K562 (cell line): ENCODE data around the gene MYBPHL. TPM values are rescaled to one million over a fixed set of nuclear protein-coding genes. Genes with fewer than 3 reads are reported as not detected.

Experiments used
- ADNP ChIP-seq: fragments of 200-800 bp; sonication (Bioruptor generic); IDR thresholded peaks from 2 replicates; pipeline ENCODE4 v1.6.1; 2016; ENCODE audit warnings: missing genetic modification characterization, missing compliant biosample characterization
- BRF1 ChIP-seq: IDR thresholded peaks from 3 replicates; pipeline ENCODE4 v1.6.1; 2011; ENCODE audit warnings: borderline replicate concordance, mild to moderate bottlenecking; ENCODE audit not compliant: insufficient read length; ENCODE audit errors: extremely low read depth
- CBX8 ChIP-seq: fragments of 200-600 bp; sonication (generic); IDR thresholded peaks from 2 replicates; pipeline ENCODE4 v1.6.1; 2012; ENCODE audit warnings: borderline replicate concordance, mixed run types, low read depth, mild to moderate bottlenecking, moderate library complexity, mixed read lengths, low read length, control low read depth, inconsistent platforms; ENCODE audit not compliant: poor library complexity, severe bottlenecking; ENCODE audit errors: extremely low read depth
- CCAR2 ChIP-seq: fragments of 200-400 bp; formaldehyde crosslinking; IDR thresholded peaks from 2 replicates; pipeline ENCODE4 v1.6.1; 2017; ENCODE audit warnings: mild to moderate bottlenecking, low read depth, low read length
- CHD1 ChIP-seq: fragments of 200-600 bp; sonication (generic); IDR thresholded peaks from one replicate; pipeline ENCODE4 v1.6.1; 2012; ENCODE audit warnings: mild to moderate bottlenecking, moderate library complexity, low read length, inconsistent platforms
- E4F1 ChIP-seq: fragments of 250-450 bp; sonication (Bioruptor Pico); IDR thresholded peaks from 2 replicates; pipeline ENCODE4 v1.5.0; 2021; ENCODE audit warnings: mild to moderate bottlenecking, borderline replicate concordance
- EWSR1 ChIP-seq: fragments of 450-650 bp; IDR thresholded peaks from 2 replicates; pipeline ENCODE4 v1.6.1; 2018; ENCODE audit warnings: borderline replicate concordance, mild to moderate bottlenecking, low read depth, moderate library complexity; ENCODE audit not compliant: partially characterized antibody
- ILF3 ChIP-seq: fragments of 450-650 bp; IDR thresholded peaks from 2 replicates; pipeline ENCODE4 v1.6.1; 2018; ENCODE audit warnings: antibody characterized with exemption, mild to moderate bottlenecking, moderate library complexity, borderline replicate concordance
- KDM5B ChIP-seq: fragments of 200-600 bp; sonication (generic); IDR thresholded peaks from 2 replicates; pipeline ENCODE4 v1.6.1; 2012; ENCODE audit warnings: low read depth, mild to moderate bottlenecking, moderate library complexity, low read length, control low read depth, inconsistent platforms; ENCODE audit not compliant: insufficient replicate concordance
- MBD1 ChIP-seq: fragments of 250-450 bp; sonication (Bioruptor Pico); IDR thresholded peaks from 2 replicates; pipeline ENCODE4 v1.8.0; 2022; ENCODE audit warnings: inconsistent platforms
- MTF1 ChIP-seq: fragments of 250-450 bp; sonication (Bioruptor Pico); IDR thresholded peaks from 2 replicates; pipeline ENCODE4 v1.9.0; 2021; ENCODE audit warnings: moderate library complexity, mild to moderate bottlenecking, inconsistent platforms, borderline replicate concordance
- PYGO2 ChIP-seq: fragments of 450-650 bp; IDR thresholded peaks from 2 replicates; pipeline ENCODE4 v1.6.1; 2016; ENCODE audit warnings: mild to moderate bottlenecking, missing genetic modification characterization, moderate library complexity, missing compliant biosample characterization
- USF2 ChIP-seq: sonication (generic); formaldehyde crosslinking; IDR thresholded peaks from 2 replicates; pipeline ENCODE4 v1.5.0; 2020; ENCODE audit warnings: missing genetic modification reagents
- ZBTB33 ChIP-seq: sonication (generic); formaldehyde crosslinking; IDR thresholded peaks from 2 replicates; pipeline ENCODE4 v1.8.1; 2023; ENCODE audit warnings: mild to moderate bottlenecking, missing genetic modification reagents
- ZNF143 ChIP-seq: sonication (generic); formaldehyde crosslinking; IDR thresholded peaks from 2 replicates; pipeline ENCODE4 v1.9.0; 2022; ENCODE audit warnings: mild to moderate bottlenecking, missing genetic modification reagents
- ZNF398 ChIP-seq: fragments of 250-450 bp; sonication (Bioruptor Pico); IDR thresholded peaks from 2 replicates; pipeline ENCODE4 v1.8.0; 2021; ENCODE audit warnings: moderate library complexity, mild to moderate bottlenecking, inconsistent platforms
- ZNF785 ChIP-seq: fragments of 250-450 bp; sonication (Bioruptor Pico); IDR thresholded peaks from 2 replicates; pipeline ENCODE4 v1.4.0; 2020; ENCODE audit warnings: mild to moderate bottlenecking
- ZNF79 ChIP-seq: fragments of 250-450 bp; sonication (Bioruptor Pico); IDR thresholded peaks from 2 replicates; pipeline ENCODE4 v1.4.0; 2020; ENCODE audit warnings: low read depth, mild to moderate bottlenecking, moderate library complexity
- ZSCAN29 ChIP-seq: fragments of 450-650 bp; IDR thresholded peaks from 2 replicates; pipeline ENCODE4 v1.6.1; 2017
- polyA plus RNA-seq, 8 experiments: library from polyadenylated mRNA; depleted of rRNA in 4 of 8; stranded (reverse) in 5 of 8; unstranded in 3 of 8; fragments of >200 nt; fragmentation: Nextera tagmentation in 2 of 8; fragmentation: Illumina TruSeq in 1 of 8; extraction: Ambion mirVana in 2 of 8; extraction: Trizol in 1 of 8; gene quantifications; 2 replicates each; pipeline versions ENCODE4 v1.2.1 to v1.2.3, GENCODE V29; 2011 to 2014; ENCODE audit warnings: inconsistent platforms in 1 of 8, missing spikeins in 1 of 8
- total RNA-seq, 7 experiments: library from RNA; depleted of rRNA in 6 of 7; stranded (reverse); fragments of >200 nt in 6 of 7; fragmentation: Illumina TruSeq in 2 of 7; extraction: Trizol in 2 of 7; gene quantifications; 2 replicates each; pipeline versions ENCODE4 v1.2.1 to v1.2.3, GENCODE V29; 2011 to 2021; ENCODE audit warnings: low replicate concordance in 1 of 7

Gene MYBPHL
- total and polyA plus RNA-seq, 9 of the 15 experiments (the other 6 are each of a cell fraction or from before 2014, with no cell fraction given): 0.20 to 1.9 (median 0.33) TPM

GRCh38 chr1:109290998-109291397, 15.8 kb downstream of the MYBPHL start (continued):
- TF ChIP-seq USF2 (CRISPR knock-in tag) (peak; percentile 68), CBX8 (no peak), ILF3 (no peak), KDM5B (no peak), EWSR1 (no peak), PYGO2 (tag) (no peak), ZBTB33 (CRISPR knock-in tag) (no peak), ZSCAN29 (no peak), ZNF785 (no peak), BRF1 (no peak), MTF1 (no peak), ADNP (tag) (no peak), E4F1 (CRISPR knock-in tag) (no peak), CHD1 (no peak), ZNF79 (no peak), ZNF143 (CRISPR knock-in tag) (no peak), MBD1 (no peak), CCAR2 (no peak), ZNF398 (CRISPR knock-in tag) (no peak)
